GM21390 (cell line): Measurements from ENCODE around the gene BCL7A.
"Not testable (repeated sequence)": the region's sequence is repeated elsewhere in the genome, so short reads cannot be mapped to it uniquely, and the experiment has no call there.

Experiments used
- ATAC-seq: cut with Tn5 transposase; IDR thresholded peaks from one replicate; pipeline ENCODE4 v1.9.1; 2021; ENCODE audit not compliant: unreplicated experiment

The BCL7A gene

DNA sequence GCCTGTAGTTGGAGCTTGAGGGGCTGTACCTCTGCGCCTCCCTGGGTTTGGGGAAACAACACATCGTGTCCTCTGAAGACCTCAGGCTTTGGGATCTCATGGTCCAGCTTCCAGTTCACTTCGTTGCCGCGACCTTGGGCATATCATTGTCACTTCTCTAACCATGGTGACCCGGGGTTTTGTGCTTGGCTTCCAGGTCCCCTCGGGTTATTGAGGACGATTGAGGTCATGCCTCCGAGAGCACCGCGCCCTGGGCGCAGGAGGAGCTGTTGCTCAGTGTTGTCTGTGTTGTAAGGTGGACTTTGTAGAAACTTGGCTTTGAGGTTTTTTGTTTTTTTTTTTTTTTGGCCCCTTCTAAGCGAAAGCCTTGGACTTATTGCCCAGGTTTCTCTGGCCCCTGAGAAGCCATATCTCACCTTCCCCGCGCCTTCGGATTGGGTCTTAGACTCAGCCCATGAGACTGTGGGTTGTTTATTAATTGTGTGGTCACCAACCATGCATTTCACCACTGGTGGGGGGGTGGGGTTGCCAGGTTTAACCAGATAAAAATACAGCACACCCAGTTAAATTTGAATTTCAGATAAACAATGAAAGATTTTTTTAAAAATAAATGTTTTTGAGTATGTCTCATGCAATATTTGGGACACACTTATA, 2.6 kb downstream of the BCL7A start:
- no peak for ATAC-seq

DNA sequence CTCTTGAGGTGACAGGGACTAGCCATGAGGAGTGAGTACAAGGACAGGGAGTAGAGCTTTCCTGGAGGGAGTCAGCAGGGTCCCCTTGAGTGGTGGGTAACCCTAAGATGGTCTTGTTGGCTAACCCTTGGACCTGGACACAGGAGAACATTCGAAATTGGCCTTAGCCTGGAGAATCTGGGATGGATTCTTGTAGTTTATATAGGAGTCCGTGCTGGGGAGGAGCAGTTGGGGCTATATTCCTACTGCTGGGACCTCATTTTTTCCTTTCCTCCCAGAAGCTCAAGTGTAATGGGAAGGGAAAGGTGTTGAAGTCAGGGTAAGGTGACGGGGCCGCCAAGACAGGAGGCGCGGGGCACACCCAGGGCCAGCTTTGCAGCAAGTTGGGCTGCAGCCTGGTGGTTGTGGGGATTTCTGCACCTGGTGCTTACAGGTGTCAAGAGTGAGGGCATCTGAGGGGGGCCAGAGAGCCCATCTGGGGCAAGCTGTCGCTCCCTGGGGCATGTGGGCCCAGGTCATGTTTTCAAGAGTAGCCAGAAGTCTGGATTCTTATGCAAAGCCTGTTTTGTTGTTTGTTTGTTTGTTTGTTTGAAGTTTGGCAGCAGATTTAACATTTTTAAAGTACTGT, 5.1 kb downstream of the BCL7A start:
- ATAC-seq, result no peak

DNA sequence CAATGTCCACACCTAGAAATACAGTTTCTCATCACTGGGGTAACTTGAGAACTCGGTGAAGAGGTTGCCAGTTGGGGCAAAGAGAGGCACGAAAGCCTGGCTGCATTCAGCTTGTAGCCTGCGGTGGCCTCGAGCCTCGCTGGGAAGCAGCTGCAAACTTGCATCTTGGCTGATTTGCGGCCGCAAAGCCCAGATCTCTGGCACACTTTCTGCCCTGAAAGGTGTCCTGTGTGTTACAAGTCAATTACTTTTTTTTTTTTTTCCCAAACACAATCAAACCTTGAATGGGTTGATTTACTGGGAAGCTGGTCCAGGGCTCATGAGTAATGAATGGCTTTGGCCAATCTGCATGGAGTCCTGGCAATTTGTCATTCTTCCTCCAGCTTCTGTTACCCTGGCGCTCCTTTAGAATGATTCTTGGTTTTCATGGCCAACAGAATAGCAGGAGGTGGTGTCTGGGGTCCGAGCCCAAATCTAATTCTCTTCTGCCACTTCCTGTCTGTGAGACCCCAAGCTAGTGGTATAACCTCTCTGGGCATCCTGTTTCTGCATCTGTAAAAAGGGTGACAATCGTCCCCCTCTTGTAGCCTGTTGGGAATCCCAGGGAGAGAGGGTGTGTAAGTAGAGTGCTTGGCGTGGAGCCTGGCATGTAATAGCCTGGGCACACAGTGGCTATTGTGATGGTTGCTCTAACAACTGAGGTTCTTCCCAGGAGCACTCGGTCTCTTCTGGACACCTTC, 6.7 kb downstream of the BCL7A start:
- ATAC-seq, result no peak

DNA sequence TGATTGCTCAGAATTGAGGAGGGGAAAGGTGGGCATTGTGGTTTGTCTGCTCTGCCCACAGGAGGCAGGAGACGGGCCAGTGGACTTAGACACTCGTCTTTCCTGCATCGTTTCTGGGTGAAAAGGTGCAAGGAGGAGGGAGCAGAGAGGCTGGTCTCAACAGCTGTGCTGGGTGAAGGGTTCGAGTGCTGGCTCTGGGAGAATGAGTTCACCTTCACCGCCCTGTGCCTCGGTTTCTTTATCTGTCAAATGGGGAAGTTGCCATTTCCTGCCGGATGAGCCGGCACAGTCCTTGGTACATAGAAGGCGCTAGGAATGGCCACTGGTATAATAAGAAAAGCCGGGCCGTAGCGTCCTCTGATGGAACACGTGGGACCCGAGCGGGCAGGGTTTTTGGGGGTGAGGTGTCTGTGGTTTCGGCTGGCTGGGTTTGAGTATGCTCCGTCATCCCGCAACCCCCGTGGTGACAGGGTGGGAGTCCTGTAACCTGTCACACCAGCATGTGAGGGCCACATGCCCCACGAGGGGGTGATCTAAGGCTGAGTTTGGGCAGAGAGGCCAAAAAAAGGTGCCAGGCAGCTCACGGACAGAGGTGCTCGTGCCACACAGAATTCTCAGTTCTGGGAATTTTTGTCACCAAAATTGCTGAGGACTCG, 7.3 kb downstream of the BCL7A start:
- ATAC-seq, result no peak

DNA sequence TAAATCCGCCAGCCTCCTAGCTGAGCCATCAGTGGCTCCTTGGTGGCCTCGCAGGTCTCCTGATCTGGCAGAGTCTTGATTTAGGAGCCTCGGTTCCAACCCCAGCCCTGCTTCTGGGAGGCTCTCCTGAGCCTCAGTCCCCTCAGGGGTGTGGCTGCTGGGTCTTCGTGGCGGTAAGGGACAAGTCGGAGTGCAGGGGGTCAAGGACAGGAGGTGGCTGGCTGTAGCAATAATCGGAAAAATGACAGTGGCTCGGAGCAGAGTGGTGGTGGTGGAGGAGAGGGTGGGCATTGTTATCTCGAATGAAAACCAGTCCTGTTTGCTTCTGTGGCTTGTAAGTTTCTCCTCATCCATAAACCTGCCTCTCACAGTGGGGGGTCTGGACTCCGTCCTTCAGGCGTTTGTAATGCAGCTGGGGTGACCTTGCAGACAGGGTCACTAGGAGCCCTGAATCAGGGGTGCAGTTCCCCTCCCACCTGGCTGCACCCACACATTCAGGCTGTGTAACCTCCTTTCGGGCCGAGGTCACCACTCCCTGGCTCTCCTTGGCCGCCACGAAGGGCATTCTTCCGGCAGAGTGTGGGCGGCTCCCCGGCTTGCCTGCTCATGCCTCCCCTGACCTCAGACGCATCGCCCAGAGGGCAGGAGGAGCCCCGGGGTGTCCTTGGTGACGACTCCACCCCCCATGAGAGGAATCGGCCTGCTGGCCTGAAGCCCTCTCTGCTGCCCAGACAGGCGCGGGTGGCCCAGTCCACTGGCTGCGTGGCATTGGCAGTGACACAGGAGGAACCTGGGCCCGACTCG, 8.1 kb downstream of the BCL7A start:
- ATAC-seq, result no peak

DNA sequence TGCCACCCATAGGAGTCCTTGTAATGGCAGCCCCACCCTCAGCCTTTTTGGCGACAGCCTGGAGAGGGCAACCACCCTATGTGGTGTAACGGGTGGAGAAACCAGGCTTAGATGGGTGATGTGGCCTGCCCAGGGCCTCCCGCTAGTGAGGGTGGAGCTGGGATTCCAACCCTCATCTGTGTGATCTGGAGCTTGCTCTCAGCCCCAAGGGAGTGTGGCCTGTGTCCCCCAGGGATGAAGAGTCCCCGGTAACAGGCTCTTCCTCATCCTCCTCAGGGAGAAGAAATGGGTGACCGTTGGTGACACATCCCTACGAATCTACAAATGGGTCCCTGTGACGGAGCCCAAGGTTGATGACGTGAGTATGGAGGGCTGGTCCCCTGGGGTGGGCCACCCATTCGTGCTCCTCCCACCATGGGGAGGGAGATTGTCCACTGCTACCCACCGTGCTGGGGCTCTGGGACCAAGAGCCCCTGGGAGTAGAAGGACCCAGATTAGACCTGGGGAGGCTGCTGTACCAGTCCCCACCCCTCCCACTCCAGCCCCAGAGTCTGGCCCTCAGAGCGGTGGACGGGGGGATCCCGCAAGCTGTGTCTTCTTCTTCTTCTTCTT, 8.8 kb downstream of the BCL7A start:
- no peak for ATAC-seq

DNA sequence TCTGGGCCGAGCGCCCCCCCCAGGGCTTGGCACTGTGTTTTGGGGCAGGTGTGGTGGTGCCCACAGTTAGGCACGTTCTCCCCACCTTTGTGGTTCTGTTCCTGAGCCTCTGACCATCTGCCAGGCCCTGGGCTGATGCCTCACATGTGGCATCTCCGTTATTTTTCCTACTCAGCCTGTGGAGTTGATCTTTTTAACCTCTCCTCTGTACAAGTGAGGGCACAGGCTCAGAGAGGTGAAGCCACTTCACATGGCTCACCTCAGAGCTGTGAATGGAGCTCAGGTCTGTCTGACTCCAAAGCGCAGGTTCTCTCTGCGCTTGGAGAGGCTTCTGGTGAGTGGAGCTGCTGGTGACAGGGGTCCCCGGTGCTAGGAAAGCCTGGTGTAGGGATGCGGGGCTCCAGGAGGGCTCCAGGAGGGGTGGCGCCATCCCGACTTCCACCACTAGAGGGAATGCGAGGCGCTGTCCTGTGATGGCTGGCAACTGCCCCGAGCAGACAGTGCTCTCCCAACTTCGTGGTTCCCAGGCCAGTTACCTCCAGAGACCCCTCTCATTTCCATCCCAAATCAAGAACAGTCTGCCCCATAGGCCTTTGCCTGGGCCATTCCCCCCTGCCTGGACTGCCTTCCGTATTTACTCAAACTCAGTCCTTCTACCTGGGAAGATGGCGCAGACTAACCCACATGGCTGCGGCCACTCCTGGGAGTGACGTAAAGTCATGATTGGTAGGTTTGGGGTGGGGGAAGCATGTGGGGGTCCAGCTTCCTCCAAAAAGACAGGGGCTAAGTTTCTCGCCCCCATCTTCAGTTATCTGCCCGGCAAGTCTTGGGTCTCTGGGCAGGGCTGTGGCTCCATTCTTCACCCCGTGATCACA, 9.9 kb downstream of the BCL7A start:
- no peak for ATAC-seq

DNA sequence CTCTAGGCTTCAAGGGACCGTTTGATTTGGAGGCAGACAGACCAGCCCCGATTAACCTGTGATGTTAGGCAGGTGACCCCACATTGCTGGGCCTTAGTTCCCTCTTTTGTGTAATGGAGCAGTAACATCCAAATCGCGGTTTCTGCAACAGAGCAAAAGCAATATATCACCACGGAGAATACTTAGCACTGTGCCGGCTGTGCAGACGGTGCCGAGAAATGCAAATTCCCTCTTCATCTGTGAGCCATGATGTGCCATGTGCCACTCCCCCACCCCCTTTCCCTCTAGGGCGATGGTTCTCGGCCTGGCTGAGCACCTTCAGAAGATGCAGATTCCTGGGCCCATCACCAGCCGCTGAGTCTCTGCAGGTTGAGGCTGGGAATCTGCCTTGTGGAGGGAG, 10.9 kb downstream of the BCL7A start:
- no peak for ATAC-seq

DNA sequence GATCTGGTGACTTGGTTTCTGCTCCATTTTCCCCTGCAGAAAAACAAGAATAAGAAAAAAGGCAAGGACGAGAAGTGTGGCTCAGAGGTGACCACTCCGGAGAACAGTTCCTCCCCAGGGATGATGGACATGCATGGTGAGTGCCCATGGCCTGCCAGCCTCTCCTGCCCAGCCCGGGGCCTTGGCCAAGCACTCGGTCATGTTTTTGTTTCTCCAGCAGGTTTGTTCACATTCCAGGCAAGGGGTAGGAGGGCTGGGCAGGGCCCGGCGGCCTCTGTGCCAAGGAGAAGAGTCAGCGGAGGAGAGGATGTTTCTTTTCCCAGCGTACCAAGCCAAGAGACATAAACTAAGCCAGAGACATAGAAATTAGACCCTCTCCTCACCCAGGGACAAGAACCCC, 13.6 kb downstream of the BCL7A start:
- ATAC-seq, result no peak

DNA sequence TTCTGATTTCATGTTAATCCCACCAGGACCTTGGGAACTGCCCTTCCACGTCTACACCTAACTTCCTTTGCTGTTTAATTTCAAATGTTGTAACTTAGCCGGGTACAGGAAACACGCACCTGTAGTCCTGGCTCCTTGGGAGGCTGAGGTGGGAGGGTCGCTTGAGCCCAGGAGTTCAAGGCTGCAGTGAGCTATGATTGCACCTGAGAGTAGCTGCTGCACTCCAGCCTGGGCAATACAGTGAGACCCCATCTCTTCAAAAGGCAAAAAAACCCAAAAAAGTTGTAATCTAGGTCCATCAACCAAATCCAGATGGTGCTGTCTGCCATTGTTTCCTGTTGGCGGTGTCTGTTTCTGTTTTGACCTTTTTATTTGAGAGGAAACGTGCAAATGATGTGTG, 14.5 kb downstream of the BCL7A start:
- no peak for ATAC-seq

DNA sequence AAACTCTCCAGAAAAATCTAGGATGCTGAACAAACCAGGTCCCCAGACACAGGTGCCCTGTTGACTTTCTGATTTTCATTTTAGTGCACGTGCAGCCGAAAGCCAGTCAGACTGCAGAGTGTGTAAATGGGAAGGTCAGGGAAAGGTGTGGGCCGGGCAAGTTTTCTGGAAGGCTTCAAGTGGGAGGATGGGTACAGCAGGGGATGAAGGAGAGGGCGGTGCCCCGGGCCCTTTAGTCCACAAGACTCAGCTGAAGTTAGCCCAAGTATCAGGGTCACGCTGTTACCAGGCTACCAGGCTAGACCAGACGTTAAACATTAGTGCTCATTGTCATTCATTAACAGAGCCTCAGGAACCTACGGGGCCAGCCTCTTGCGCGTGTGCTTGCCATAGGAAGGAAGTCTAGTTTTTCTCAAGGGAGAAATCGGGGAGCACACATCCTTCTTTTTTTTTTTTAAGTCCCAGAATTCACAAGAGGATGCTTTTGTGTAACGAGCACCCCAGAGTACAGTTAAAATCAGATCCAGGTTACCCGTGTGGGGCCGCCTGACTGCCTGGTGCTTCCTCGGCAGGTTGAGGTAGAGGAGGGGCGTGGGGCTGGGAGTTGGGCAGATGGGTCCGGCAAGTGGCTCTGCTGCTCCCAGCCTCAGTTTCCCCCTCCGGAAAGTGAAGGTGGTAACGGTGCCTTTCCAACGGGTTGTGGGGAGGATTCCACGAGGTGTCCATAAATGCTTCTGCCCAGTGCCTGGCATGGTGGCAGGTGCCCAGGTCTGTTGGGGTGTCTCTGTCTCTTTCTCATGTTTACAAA, 19.1 kb downstream of the BCL7A start:
- ATAC-seq, result no peak

DNA sequence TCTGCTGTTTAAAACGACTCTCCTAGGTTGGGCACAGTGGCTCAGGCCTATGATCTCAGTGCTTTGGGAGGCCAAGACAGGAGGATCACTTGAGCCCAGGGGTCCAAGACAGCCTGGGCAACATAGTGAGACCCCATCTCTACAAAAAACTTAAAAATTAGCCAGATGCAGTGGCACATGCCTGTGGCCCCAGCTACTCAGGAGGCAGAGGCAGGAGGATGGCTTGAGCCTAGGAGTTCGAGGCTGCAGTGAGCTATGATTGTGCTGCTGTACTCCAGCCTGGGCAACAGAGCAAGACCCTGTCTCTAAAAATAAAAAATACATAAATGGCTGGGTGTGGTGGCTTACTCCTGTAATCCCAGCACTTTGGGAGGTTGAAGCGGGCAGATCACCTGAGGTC, 19.8 kb downstream of the BCL7A start:
- not testable (repeated sequence) for ATAC-seq

DNA sequence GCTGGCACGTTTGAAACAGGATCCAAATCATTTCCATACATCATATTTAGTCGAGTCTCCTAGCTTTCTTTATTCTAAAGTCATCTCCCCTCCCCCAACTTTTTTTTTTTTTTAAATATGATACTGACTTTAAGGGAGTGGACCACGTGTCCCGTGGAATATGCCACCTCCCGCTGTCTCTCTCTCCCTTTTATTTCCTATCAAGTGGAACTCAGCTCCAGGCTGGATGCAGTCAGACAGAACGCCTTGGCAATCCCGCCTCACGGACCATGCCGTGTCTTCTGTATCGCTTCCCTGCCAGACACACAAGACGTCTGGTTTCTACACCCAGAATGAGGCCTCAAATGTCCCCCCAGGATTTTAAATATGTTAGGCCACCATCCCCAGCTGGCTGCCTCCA, 21.2 kb downstream of the BCL7A start:
- ATAC-seq, result no peak

DNA sequence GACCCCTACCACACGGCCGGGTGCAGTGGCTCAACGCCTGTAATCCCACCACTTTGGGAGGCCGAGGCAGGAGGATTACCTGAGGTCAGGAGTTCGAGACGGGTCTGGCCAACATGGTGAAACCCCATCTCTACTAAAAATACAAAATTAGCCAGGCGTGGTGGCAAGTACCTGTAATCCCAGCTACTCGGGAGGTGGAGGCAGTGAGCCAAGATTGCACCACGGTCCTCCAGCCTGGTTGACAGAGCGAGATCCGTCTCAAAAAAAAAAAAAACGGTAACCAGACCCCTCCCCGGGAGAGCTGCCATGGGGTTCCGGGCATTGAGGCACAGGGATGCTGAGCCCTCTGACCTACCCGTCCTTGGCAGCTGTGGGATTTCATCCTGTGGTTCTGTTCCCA, 21.8 kb downstream of the BCL7A start:
- ATAC-seq, result no peak

DNA sequence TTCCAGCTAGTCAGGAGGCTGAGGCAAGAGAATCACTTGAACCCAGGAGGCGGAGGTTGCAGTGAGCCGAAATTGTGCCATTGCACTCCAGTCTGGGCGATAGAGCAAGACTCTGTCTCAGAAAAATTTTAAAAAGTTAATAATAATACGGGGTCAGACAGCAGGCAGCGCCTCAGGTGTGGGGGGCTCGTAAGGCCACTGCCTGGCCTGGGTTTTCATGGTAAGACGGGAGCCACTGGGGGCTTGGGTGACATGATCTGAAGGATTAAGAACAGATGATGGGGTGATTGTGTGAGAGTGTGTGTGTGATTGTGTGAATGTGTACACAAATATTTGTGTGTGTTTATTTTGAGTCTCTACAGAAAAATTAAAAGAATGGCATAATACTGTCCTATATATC, 23.6 kb downstream of the BCL7A start:
- no peak for ATAC-seq

DNA sequence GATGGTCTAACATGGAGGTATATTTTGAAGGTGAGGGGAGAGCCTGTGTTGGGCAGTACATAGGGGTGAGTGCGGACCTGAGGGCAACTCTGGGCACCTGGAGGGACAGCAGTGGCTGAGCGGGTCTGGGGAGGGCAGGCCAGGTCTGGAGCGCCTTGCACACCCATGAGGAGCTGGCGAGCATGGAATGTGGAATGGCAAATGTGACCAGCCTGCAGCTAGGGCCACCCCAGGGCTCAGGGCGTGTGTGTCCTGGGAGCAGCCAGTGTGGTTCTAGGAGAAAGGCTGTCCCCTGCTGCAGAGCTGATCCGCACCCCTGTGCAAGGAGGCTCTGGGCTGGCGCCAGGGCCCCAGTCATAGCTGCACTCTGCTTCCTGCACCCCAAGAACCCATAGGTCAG, 24.5 kb downstream of the BCL7A start:
- ATAC-seq, result no peak

DNA sequence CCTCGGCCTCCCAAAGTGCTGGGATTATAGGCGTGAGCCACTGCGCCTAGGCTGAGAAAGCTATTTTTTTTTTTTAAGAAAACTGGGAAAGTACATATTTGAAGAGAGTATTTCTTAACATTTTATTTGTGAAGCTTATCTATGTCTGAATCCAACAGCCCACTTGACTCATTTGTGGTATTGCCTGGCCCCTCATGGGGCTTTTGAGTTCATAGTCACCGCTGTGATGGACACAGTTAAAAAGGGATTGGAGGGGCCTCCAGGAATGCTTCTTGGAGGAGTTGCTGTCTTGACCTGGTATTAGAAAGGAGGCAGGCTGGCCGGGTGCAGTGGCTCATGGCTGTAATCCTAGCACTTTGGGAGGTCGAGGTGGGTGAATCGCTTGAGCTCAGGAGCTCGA, 26.5 kb downstream of the BCL7A start:
- ATAC-seq, result no peak

DNA sequence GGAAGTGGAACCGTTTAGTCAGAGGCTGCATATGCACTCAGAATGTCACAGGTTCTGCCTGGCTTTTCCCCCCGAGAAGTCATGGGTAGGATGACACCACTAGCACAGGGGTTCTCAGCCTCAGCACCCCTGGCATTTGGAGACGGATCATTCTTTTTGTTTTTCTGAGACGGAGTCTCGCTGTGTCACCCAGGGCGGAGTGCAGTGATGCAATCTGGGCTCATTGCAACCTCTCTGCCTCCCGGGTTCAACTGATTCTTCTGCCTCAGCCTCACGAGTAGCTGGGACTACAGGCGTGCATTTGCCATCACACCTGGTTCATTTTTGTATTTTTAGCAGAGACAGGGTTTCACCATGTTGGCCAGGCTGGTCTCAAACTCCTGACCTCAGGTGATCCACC, 28.1 kb downstream of the BCL7A start:
- no peak for ATAC-seq

DNA sequence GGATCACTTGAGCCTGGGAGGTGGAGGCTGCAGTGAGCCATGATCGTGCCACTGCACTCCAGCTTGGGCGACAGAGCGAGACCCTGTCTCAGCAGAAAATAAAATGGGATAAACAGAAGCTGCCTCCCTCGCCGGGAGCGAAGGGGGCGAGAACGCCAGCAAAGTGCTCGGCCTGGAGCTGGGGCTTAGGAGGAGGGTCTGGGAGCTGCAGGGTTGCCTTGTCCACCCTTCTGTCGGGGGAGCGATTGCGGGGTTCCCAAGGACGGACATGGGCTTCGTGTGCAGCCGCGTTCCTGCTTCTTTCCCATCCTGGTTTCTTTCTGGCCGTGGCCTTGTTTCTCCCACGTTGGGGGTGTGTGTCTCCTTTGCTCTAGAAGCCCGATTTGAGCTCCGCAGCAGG, 29.0 kb downstream of the BCL7A start:
- no peak for ATAC-seq
